ENCODE measurements around the gene GOLT1B. TPM values are rescaled to one million over a fixed set of nuclear protein-coding genes. Genes with fewer than 3 reads are reported as not detected.

The GOLT1B gene
- total and polyA plus RNA-seq, 2 of the 8 experiments (the other 6 are each of a cell fraction or from before 2014, with no cell fraction given), result 18.3 to 38.3 TPM

- no peak for TF ChIP-seq POLR2AphosphoS5 (IDR thresholded peaks at IDR 0.05; ENCODE audit: low read depth, low read length)
- TF ChIP-seq JUN (IDR thresholded peaks at IDR 0.05; ENCODE audit: low read depth, low read length), result no peak
- TF ChIP-seq CHD7 (IDR thresholded peaks at IDR 0.05; ENCODE audit: insufficient replicate concordance, low read length), result no peak
- no peak for TF ChIP-seq SIX5 (IDR thresholded peaks at IDR 0.05; ENCODE audit: low read depth, low read length)
- no peak for TF ChIP-seq KDM4A (IDR thresholded peaks at IDR 0.05; ENCODE audit: low read depth, low read length, severe bottlenecking)
- no peak for TF ChIP-seq ZNF274 (IDR thresholded peaks at IDR 0.05; ENCODE audit: borderline replicate concordance, extremely low read depth, low read length)
Measured at GRCh38 chr12:21561158-21561557, 59.6 kb downstream of the GOLT1B start (continued).

Data from H1 (cell line).